ENCODE measurements around the gene KLHL30. TPM values are rescaled to one million over a fixed set of nuclear protein-coding genes. Genes with fewer than 3 reads are reported as not detected.

Gene KLHL30
- total and polyA plus RNA-seq, 3 donors from 2014 or later, result 0.16 to 0.37 (median 0.29) TPM

DNA sequence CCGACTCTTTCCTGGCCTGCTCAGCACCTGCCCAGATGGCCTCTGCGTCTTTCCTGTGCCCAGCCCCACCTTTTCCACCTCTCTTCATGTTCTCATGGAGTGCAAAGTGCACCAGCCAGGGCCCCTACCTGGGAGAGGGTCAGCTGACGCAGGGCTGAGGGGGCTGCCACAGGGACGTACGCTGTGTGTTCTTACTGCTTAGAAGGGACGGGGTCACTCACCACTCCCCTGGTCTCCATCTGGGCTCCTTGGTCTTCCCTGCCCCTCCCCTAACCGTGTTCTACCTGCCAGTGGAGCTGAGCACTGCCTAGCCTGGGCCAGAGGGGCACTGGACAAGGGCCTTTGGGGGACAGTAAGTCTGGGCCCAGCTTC, 28.9 kb downstream of the KLHL30 start:
- Histone ChIP-seq H3K4me1 (peaks cover 14% of the 10 kb centered on the region), H3K9me3 (no peaks in the 10 kb centered on the region), H3K4me3 (no peak overlapping the region), H3K27me3 (no peaks in the 10 kb centered on the region), H3K36me3 (ENCODE audit: low read depth, missing control alignments) (no peaks in the 10 kb centered on the region), H3K27ac (no peak overlapping the region)
- TF ChIP-seq, protein P1, sequence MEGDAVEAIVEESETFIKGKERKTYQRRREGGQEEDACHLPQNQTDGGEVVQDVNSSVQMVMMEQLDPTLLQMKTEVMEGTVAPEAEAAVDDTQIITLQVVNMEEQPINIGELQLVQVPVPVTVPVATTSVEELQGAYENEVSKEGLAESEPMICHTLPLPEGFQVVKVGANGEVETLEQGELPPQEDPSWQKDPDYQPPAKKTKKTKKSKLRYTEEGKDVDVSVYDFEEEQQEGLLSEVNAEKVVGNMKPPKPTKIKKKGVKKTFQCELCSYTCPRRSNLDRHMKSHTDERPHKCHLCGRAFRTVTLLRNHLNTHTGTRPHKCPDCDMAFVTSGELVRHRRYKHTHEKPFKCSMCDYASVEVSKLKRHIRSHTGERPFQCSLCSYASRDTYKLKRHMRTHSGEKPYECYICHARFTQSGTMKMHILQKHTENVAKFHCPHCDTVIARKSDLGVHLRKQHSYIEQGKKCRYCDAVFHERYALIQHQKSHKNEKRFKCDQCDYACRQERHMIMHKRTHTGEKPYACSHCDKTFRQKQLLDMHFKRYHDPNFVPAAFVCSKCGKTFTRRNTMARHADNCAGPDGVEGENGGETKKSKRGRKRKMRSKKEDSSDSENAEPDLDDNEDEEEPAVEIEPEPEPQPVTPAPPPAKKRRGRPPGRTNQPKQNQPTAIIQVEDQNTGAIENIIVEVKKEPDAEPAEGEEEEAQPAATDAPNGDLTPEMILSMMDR (IDR thresholded peaks at IDR 0.05), result no peak
- TF ChIP-seq POLR2A (IDR thresholded peaks at IDR 0.05), result no peak
- intact Hi-C loops (cut with DNase I; ENCODE audit: low total_unique reads), result no loop called here
- DNase-seq, result no peak
- 80 to 89% methylated on average over 7 of the region's 7 CpGs for WGBS, 2 donors

DNA sequence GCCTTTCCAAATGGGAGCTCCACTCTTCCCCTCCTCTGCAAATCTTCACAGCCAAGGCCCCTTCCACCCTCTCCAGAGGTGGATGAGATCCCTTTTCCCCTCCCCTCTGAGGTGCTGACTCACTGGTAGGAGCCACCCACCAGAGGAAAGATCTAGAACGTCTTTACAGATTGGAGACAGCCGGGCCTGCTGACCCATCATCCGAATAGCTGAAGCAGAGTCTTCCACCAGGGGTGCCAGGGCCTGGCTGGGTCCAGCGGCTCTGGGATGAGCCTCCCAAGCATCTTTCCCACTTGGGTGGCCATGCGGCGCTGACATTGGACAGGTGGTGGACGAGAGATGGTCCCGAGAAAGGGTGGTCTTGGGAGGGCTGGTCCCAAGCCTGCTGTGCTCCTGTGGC, 29.3 kb downstream of the KLHL30 start:
- intact Hi-C loops (cut with DNase I; ENCODE audit: low total_unique reads), result no loop called here
- no peaks in the 10 kb centered on the region for H3K36me3 ChIP-seq (ENCODE audit: low read depth, missing control alignments)
- TF ChIP-seq, protein P1 (IDR thresholded peaks at IDR 0.05), result no peak
- no peak for TF ChIP-seq POLR2A (IDR thresholded peaks at IDR 0.05)
- WGBS, 2 donors, result 70 to 85% methylated on average over 2 to 8 of the region's 8 CpGs
- no peaks in the 10 kb centered on the region for H3K9me3 ChIP-seq
- no peaks in the 10 kb centered on the region for H3K27me3 ChIP-seq
- no peak overlapping the region for H3K4me3 ChIP-seq
- H3K27ac ChIP-seq, result no peak overlapping the region
- peaks cover 14% of the 10 kb centered on the region for H3K4me1 ChIP-seq
- DNase-seq, result no peak

DNA sequence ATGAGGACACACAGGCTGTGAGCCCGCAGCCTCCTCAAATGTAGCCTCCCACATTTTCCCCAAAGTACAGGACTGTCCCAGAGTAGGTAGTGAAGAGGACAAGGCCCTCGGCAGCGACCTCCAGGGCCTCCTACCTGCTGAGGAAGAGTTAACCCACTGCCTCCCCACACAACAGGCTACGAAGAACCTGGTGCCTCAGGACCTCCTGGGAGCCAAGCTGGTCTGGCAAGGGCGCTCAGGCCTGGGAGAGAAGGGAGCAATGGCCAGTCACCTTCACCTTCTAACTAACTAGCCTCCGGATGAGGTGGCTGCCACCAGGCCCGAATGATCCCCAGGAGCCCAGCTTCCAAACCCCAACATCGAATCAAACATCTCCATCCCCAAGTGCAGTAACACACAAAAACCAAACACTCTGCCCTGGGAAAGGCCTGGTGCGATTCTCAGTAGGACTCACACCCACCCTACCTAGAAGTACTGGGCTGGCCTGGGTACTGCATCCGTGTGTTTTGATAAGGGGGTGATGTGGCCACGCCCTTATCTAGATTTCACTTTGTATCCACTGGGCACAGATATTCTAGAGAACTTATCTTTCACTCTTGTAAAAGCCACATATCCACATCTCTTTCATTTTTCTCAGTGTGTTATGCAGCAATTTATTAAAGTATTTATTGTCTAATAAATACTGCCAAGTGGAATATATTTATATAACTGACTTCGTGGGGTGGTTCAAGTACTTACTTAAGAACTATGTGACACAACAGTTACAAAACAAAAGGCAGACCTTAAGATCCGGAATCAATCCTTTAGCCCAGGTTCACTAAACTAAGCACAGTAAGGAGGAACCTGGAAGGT, 30.0 kb downstream of the KLHL30 start:
- intact Hi-C loops (cut with DNase I; ENCODE audit: low total_unique reads), result no loop called here
- TF ChIP-seq, protein P1 (IDR thresholded peaks at IDR 0.05), result no peak
- TF ChIP-seq POLR2A (IDR thresholded peaks at IDR 0.05), result no peak
- Histone ChIP-seq H3K27me3 (no peaks in the 10 kb centered on the region), H3K36me3 (ENCODE audit: low read depth, missing control alignments) (no peaks in the 10 kb centered on the region), H3K4me1 (peaks cover 14% of the 10 kb centered on the region), H3K27ac (no peak overlapping the region), H3K4me3 (no peak overlapping the region), H3K9me3 (no peaks in the 10 kb centered on the region)
- WGBS, 2 donors, result 81 to 89% methylated on average over 12 to 13 of the region's 13 CpGs
- DNase-seq, result no peak

DNA sequence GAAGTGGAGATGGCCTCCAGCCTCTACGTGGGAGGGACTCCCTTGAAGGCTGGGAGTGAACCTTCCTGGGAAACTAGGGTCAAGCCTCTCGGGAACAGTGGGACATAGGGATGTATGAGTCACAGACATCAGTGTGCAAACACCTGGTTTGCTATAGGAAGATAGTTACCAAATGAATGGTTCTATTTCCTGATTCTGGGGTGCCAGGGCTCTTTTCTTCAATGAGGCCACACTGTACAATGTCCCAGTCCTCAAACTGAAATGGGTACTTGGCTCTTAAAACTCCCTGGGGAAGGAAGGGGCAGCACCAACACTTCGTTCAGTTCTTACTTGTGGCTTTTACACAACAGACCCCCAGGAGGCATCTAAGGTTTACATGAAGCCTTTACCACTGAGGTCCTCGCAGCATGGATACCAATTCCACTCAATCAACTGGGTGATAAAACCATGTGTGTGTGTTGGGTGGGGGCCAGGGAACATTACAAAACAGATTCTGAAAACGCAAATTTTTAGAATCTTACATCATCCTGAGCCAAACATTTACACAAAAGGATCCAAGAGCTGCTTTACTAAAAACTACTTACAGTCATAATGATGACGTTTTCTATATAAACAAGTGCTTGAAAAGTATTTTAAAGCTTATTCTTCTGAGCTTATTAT, 30.7 kb downstream of the KLHL30 start:
- no peaks in the 10 kb centered on the region for H3K9me3 ChIP-seq
- H3K4me3 ChIP-seq, result no peak overlapping the region
- intact Hi-C loops (cut with DNase I; ENCODE audit: low total_unique reads), result no loop called here
- H3K27me3 ChIP-seq, result no peaks in the 10 kb centered on the region
- H3K4me1 ChIP-seq, result peaks cover 14% of the 10 kb centered on the region
- TF ChIP-seq POLR2A (IDR thresholded peaks at IDR 0.05), result no peak
- TF ChIP-seq, protein P1 (IDR thresholded peaks at IDR 0.05), result no peak
- WGBS, 2 donors, result 64 to 72% methylated on average over 6 of the region's 6 CpGs
- no peak for DNase-seq
- no peaks in the 10 kb centered on the region for H3K36me3 ChIP-seq (ENCODE audit: low read depth, missing control alignments)
- H3K27ac ChIP-seq, result no peak overlapping the region
